ENCODE results near the gene PRR5.

DNA sequence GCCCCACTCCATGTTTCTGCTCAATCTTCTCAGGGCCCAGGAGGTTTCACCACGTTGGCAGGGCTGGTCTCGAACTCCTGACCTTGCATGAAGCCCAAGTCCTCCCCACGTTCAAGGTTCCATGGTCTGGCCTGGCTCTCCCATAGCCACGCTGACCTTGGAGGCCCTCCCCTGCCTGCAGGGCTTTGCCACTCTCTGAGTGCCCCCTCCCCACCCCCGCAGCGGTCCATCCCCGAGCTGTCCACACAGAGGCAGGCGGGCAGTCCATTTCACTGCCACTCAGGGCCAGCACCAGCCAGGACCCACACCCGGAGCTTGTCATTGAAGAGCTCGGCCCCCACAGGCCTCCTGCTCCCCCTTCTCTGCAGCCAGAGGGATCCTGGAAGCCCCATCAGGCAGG, 81.1 kb downstream of the PRR5 start:
- TF ChIP-seq, protein P1, sequence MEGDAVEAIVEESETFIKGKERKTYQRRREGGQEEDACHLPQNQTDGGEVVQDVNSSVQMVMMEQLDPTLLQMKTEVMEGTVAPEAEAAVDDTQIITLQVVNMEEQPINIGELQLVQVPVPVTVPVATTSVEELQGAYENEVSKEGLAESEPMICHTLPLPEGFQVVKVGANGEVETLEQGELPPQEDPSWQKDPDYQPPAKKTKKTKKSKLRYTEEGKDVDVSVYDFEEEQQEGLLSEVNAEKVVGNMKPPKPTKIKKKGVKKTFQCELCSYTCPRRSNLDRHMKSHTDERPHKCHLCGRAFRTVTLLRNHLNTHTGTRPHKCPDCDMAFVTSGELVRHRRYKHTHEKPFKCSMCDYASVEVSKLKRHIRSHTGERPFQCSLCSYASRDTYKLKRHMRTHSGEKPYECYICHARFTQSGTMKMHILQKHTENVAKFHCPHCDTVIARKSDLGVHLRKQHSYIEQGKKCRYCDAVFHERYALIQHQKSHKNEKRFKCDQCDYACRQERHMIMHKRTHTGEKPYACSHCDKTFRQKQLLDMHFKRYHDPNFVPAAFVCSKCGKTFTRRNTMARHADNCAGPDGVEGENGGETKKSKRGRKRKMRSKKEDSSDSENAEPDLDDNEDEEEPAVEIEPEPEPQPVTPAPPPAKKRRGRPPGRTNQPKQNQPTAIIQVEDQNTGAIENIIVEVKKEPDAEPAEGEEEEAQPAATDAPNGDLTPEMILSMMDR (IDR thresholded peaks at IDR 0.05; ENCODE audit: low read depth, low read length, missing input control) = no peak
- TF ChIP-seq, protein P2, sequence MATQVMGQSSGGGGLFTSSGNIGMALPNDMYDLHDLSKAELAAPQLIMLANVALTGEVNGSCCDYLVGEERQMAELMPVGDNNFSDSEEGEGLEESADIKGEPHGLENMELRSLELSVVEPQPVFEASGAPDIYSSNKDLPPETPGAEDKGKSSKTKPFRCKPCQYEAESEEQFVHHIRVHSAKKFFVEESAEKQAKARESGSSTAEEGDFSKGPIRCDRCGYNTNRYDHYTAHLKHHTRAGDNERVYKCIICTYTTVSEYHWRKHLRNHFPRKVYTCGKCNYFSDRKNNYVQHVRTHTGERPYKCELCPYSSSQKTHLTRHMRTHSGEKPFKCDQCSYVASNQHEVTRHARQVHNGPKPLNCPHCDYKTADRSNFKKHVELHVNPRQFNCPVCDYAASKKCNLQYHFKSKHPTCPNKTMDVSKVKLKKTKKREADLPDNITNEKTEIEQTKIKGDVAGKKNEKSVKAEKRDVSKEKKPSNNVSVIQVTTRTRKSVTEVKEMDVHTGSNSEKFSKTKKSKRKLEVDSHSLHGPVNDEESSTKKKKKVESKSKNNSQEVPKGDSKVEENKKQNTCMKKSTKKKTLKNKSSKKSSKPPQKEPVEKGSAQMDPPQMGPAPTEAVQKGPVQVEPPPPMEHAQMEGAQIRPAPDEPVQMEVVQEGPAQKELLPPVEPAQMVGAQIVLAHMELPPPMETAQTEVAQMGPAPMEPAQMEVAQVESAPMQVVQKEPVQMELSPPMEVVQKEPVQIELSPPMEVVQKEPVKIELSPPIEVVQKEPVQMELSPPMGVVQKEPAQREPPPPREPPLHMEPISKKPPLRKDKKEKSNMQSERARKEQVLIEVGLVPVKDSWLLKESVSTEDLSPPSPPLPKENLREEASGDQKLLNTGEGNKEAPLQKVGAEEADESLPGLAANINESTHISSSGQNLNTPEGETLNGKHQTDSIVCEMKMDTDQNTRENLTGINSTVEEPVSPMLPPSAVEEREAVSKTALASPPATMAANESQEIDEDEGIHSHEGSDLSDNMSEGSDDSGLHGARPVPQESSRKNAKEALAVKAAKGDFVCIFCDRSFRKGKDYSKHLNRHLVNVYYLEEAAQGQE (IDR thresholded peaks at IDR 0.05) = no peak
- TF ChIP-seq, protein P3, sequence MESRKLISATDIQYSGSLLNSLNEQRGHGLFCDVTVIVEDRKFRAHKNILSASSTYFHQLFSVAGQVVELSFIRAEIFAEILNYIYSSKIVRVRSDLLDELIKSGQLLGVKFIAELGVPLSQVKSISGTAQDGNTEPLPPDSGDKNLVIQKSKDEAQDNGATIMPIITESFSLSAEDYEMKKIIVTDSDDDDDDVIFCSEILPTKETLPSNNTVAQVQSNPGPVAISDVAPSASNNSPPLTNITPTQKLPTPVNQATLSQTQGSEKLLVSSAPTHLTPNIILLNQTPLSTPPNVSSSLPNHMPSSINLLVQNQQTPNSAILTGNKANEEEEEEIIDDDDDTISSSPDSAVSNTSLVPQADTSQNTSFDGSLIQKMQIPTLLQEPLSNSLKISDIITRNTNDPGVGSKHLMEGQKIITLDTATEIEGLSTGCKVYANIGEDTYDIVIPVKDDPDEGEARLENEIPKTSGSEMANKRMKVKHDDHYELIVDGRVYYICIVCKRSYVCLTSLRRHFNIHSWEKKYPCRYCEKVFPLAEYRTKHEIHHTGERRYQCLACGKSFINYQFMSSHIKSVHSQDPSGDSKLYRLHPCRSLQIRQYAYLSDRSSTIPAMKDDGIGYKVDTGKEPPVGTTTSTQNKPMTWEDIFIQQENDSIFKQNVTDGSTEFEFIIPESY (IDR thresholded peaks at IDR 0.05) = no peak
- TF ChIP-seq, protein P4, sequence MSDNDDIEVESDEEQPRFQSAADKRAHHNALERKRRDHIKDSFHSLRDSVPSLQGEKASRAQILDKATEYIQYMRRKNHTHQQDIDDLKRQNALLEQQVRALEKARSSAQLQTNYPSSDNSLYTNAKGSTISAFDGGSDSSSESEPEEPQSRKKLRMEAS (IDR thresholded peaks at IDR 0.05) = no peak
- TF ChIP-seq GABPA (IDR thresholded peaks at IDR 0.05 in 1 of 2, conservative IDR thresholded peaks at IDR 0.05 in 1 of 2) = no peak
